ENCODE measurements around the gene ASPHD1.
"Not testable (repeated sequence)": the region's sequence is repeated elsewhere in the genome, so short reads cannot be mapped to it uniquely, and the experiment has no call there.

The ASPHD1 gene

GRCh38 chr16:29878172-29878571 is 22.1 kb upstream of the ASPHD1 start:
- Histone ChIP-seq H3K27me3 (ENCODE audit: insufficient read depth, poor library complexity, severe bottlenecking) (peaks cover 18% of the 10 kb centered on the region), H3K27ac (replicated peaks) (no peak overlapping the region), H3K4me3 (replicated peaks; ENCODE audit: insufficient read depth, low read length) (no peak overlapping the region)
- TF ChIP-seq GABPA (IDR thresholded peaks at IDR 0.05; ENCODE audit: low read depth) (no peak), REST (IDR thresholded peaks at IDR 0.05; ENCODE audit: insufficient replicate concordance, low read depth) (no peak), POLR2AphosphoS5 (IDR thresholded peaks at IDR 0.05; ENCODE audit: low read depth) (no peak), CTCF (IDR thresholded peaks at IDR 0.05; ENCODE audit: insufficient read depth, low read length) (no peak), SPI1 (IDR thresholded peaks at IDR 0.05; ENCODE audit: borderline replicate concordance, low read depth) (no peak)
- no peak for DNase-seq (ENCODE audit: low read depth in 1 of 2, low spot score in 1 of 2)

GRCh38 chr16:29881050-29881449 is 19.2 kb upstream of the ASPHD1 start:
- peaks cover 12% of the 10 kb centered on the region for H3K27me3 ChIP-seq (ENCODE audit: insufficient read depth, poor library complexity, severe bottlenecking)
- DNase-seq (ENCODE audit: low read depth in 1 of 2, low spot score in 1 of 2), result no peak

GRCh38 chr16:29883987-29884386 is 16.3 kb upstream of the ASPHD1 start:
- no peak overlapping the region for H3K27ac ChIP-seq (replicated peaks)
- TF ChIP-seq GABPA (IDR thresholded peaks at IDR 0.05; ENCODE audit: low read depth) (no peak), POLR2AphosphoS5 (IDR thresholded peaks at IDR 0.05; ENCODE audit: low read depth) (no peak), CTCF (IDR thresholded peaks at IDR 0.05; ENCODE audit: insufficient read depth, low read length) (no peak), SPI1 (IDR thresholded peaks at IDR 0.05; ENCODE audit: borderline replicate concordance, low read depth) (no peak), REST (IDR thresholded peaks at IDR 0.05; ENCODE audit: insufficient replicate concordance, low read depth) (no peak)

More at GRCh38 chr16:29881050-29881449, 19.2 kb upstream of the ASPHD1 start:
- TF ChIP-seq REST (IDR thresholded peaks at IDR 0.05; ENCODE audit: insufficient replicate concordance, low read depth), result no peak
- TF ChIP-seq POLR2AphosphoS5 (IDR thresholded peaks at IDR 0.05; ENCODE audit: low read depth), result no peak
- TF ChIP-seq CTCF (IDR thresholded peaks at IDR 0.05; ENCODE audit: insufficient read depth, low read length), result no peak
- no peak for TF ChIP-seq SPI1 (IDR thresholded peaks at IDR 0.05; ENCODE audit: borderline replicate concordance, low read depth)
- TF ChIP-seq GABPA (IDR thresholded peaks at IDR 0.05; ENCODE audit: low read depth), result no peak
- no peak overlapping the region for H3K4me3 ChIP-seq (replicated peaks; ENCODE audit: insufficient read depth, low read length)
- H3K27ac ChIP-seq (replicated peaks), result no peak overlapping the region

GRCh38 chr16:29889372-29889771 is 10.9 kb upstream of the ASPHD1 start:
- H3K4me3 ChIP-seq (replicated peaks; ENCODE audit: insufficient read depth, low read length); H3K27me3 ChIP-seq (ENCODE audit: insufficient read depth, poor library complexity, severe bottlenecking); DNase-seq (ENCODE audit: low read depth in 1 of 2, low spot score in 1 of 2); H3K27ac ChIP-seq (replicated peaks): not testable (repeated sequence)

More at GRCh38 chr16:29883987-29884386, 16.3 kb upstream of the ASPHD1 start:
- Histone ChIP-seq H3K27me3 (ENCODE audit: insufficient read depth, poor library complexity, severe bottlenecking) (no peaks in the 10 kb centered on the region), H3K4me3 (replicated peaks; ENCODE audit: insufficient read depth, low read length) (no peak overlapping the region)
- DNase-seq (ENCODE audit: low read depth in 1 of 2, low spot score in 1 of 2), result no peak
